Heart right ventricle (tissue), 16 donors: ENCODE data around the gene LDB2. TPM values are rescaled to one million over a fixed set of nuclear protein-coding genes. Genes with fewer than 3 reads are reported as not detected.

ENCODE experiments used
- ATAC-seq, 8 donors: fragments of 200-7000 bp; cut with Tn5 transposase; one replicate each; pipeline ENCODE4 v1.9.1; 2020; ENCODE audit warnings: mild to moderate bottlenecking in 8 of 8, moderate library complexity in 8 of 8, moderate number of reproducible peaks in 1 of 8
- DNase-seq, 2 donors: peaks; one replicate each; pipeline ENCODE4 v3.0.0-alpha.2; 2020
- H3K27ac ChIP-seq, 10 donors: fragments of 200-600 bp; sonication (generic) in 2 of 10; one replicate each; pipeline versions ENCODE4 v1.5.0 to v1.8.0; 2020 to 2022; ENCODE audit warnings: mild to moderate bottlenecking in 3 of 10
- H3K27me3 ChIP-seq, 7 donors: fragments of 200-600 bp; one replicate each; pipeline ENCODE4 v1.8.0; 2021 to 2022; ENCODE audit warnings: mild to moderate bottlenecking in 2 of 7
- H3K36me3 ChIP-seq, 9 donors: fragments of 200-600 bp; sonication (generic) in 1 of 9; one replicate each; pipeline versions ENCODE4 v1.5.0 to v1.8.0; 2020 to 2022; ENCODE audit warnings: mild to moderate bottlenecking in 2 of 9
- H3K4me1 ChIP-seq, 9 donors: fragments of 200-600 bp; sonication (generic) in 1 of 9; one replicate each; pipeline versions ENCODE4 v1.5.0 to v1.8.0; 2020 to 2022; ENCODE audit warnings: mild to moderate bottlenecking in 4 of 9
- H3K4me3 ChIP-seq, 10 donors: fragments of 200-600 bp; sonication (generic) in 2 of 10; one replicate each; pipeline versions ENCODE4 v1.5.0 to v1.8.0; 2020 to 2022; ENCODE audit warnings: mild to moderate bottlenecking in 7 of 10, moderate library complexity in 2 of 10
- H3K9me3 ChIP-seq, 11 donors: fragments of 200-600 bp in 10 of 11; sonication (generic) in 2 of 11; one replicate each; pipeline versions ENCODE4 v1.5.0 to v1.8.0; 2013 to 2022; ENCODE audit warnings: mild to moderate bottlenecking in 2 of 11, control low read depth in 1 of 11, moderate library complexity in 1 of 11
- CTCF ChIP-seq, 9 donors: fragments of 200-600 bp; sonication (generic) in 2 of 9; IDR thresholded peaks; one replicate each; pipeline versions ENCODE4 v1.5.0 to v1.8.0; 2021 to 2022; ENCODE audit warnings: antibody characterized with exemption in 9 of 9, mild to moderate bottlenecking in 5 of 9, moderate library complexity in 1 of 9
- WGBS, 2 donors: extraction: QIAGEN DNeasy Blood & Tissue Kit; methylation state at CpG; one replicate each; pipeline ENCODE4 v1.1.7; 2013; ENCODE audit warnings: inconsistent platforms in 1 of 2; 5-methylcytosine and 5-hydroxymethylcytosine counted together
- intact Hi-C, 10 donors: fragments of 100-400 bp; cut with DNase I; formaldehyde crosslinking; loops; one replicate each; pipeline versions ENCODE4 v1.11.1 to v1.14.2; 2022
- polyA plus RNA-seq, 2 donors: library from polyadenylated mRNA; stranded (reverse); fragments of 200-250 nt; gene quantifications; one replicate each; pipeline ENCODE4 v1.2.3, GENCODE V29; 2013
- total RNA-seq, 10 donors: library from RNA; stranded (reverse); fragmentation: NEBNext Ultra II Directional in 3 of 10; extraction: Animal tissue kit (Norgen Biotek cat#: 25700) in 3 of 10; gene quantifications; one replicate each; pipeline versions ENCODE4 v1.2.1 to v1.2.4, GENCODE V29; 2021 to 2023
- donor health status: Arrhythmogenic right ventricular cardiomyopathy.
- donor health status: ischemic (EF 13 %, LVEDD 7.1; RV severe dilation, severe dysfunction).
- donor health status: healthy with polysubstance abuse.
- donor health status: DM: no; HTN: yes; CAD: no.
- donor health status: DM: no; HTN: no; CAD: no.
- donor health status: ischemic (EF 25% LVEDD 6.9; RV normal size, moderate dysfunction).
- donor health status: ischemic (EF 25% LVEDD 5.7; RV mildly dilated, moderate dysfunction).
- donor health status: healthy.
- donor health status: DM: yes; HTN: yes; CAD: no.
- donor health status: Ischemic cardiomyopathy.
- donor health status: ischemic (EF 35%, LVEDD 5.7; RV mildly dilated, moderate dysfunction).
- donor health status: nonischemic (EF 11% LVEDD 7.7; RV severe dilation, severe dysfunction).
- donor health status: DM: yes; HTN: yes; CAD: no.
- donor health status: PGD.
- donor health status: ischemic (EF 29% LVEDD 5.4; RV normal size, mild dysfunction).
- donor health status: nonischemic (EF 23%, LVEDD 6.1; RV moderate dilation, normal function).

Gene LDB2
- total and polyA plus RNA-seq, 12 donors = 14.5 to 43.3 (median 23.5) TPM

- intact Hi-C loops = loop anchor here in 1 of 10 donors (2.0 kb wide), 1 partner anchor 29 kb away; no protein-coding TSS in a partner anchor
- peak in 7 of 8 donors; percentile 23 to 75 (median 65) for ATAC-seq
- peak overlapping the region; percentile 46 to 87 (median 69) for H3K27ac ChIP-seq
These were observed 32.6 kb downstream of the LDB2 start for GRCh38 chr4:16865897-16866283.

GRCh38 chr4:16865209-16865896, 33.1 kb downstream of the LDB2 start:
- ATAC-seq = peak in 3 of 8 donors; percentile 4 to 31 (median 30)
- no peak overlapping the region for H3K4me3 ChIP-seq
- DNase-seq = no peak
- H3K27me3 ChIP-seq = no peaks in the 10 kb centered on the region
- no peaks in the 10 kb centered on the region for H3K36me3 ChIP-seq
- intact Hi-C loops = loop anchor here in 1 of 10 donors (2.0 kb wide), 1 partner anchor 29 kb away; no protein-coding TSS in a partner anchor
- peak in 1 of 9 donors; percentile 13 for TF ChIP-seq CTCF (IDR thresholded peaks at IDR 0.05)
- peaks cover 0 to 72% (median 23%) of the 10 kb centered on the region in 9 donors for H3K4me1 ChIP-seq
- no peaks in the 10 kb centered on the region for H3K9me3 ChIP-seq
- WGBS, 2 donors = 63 to 72% methylated on average over 7 of the region's 7 CpGs
- H3K27ac ChIP-seq = peak overlapping the region; percentile 46 to 87 (median 69)

More at GRCh38 chr4:16865897-16866283, 32.6 kb downstream of the LDB2 start:
- no peak for TF ChIP-seq CTCF (IDR thresholded peaks at IDR 0.05)
- Histone ChIP-seq H3K9me3 (no peaks in the 10 kb centered on the region), H3K4me3 (no peak overlapping the region), H3K4me1 (peaks cover 0 to 69% (median 22%) of the 10 kb centered on the region in 9 donors), H3K27me3 (no peaks in the 10 kb centered on the region), H3K36me3 (no peaks in the 10 kb centered on the region)
- DNase-seq = no peak
- WGBS, 2 donors = 54 to 60% methylated on average over 4 of the region's 4 CpGs

GRCh38 chr4:16864199-16864598, 34.2 kb downstream of the LDB2 start:
- H3K27ac ChIP-seq = peak overlapping the region in 9 of 10 donors; percentile 46 to 87 (median 71)
- no peak for TF ChIP-seq CTCF (IDR thresholded peaks at IDR 0.05)
- H3K4me3 ChIP-seq = no peak overlapping the region
- no peaks in the 10 kb centered on the region for H3K27me3 ChIP-seq
- DNase-seq (no peak), ATAC-seq (no peak)
- peaks cover 0 to 78% (median 23%) of the 10 kb centered on the region in 9 donors for H3K4me1 ChIP-seq
- intact Hi-C loops = loop anchor here in 1 of 10 donors (2.0 kb wide), 1 partner anchor 31 kb away; no protein-coding TSS in a partner anchor
- 75 to 84% methylated on average over 2 of the region's 2 CpGs for WGBS, 2 donors
- H3K9me3 ChIP-seq = no peaks in the 10 kb centered on the region
- no peaks in the 10 kb centered on the region for H3K36me3 ChIP-seq

- Histone ChIP-seq H3K4me1 (peaks cover 0 to 88% (median 24%) of the 10 kb centered on the region in 9 donors), H3K9me3 (no peaks in the 10 kb centered on the region), H3K36me3 (no peaks in the 10 kb centered on the region), H3K27me3 (no peaks in the 10 kb centered on the region), H3K4me3 (no peak overlapping the region), H3K27ac (peak overlapping the region; percentile 13 to 87 (median 62))
- intact Hi-C loops = no loop called here
- 56 to 58% methylated on average over 11 of the region's 11 CpGs for WGBS, 2 donors
- no peak for DNase-seq
- ATAC-seq = peak in 4 of 8 donors; percentile 12 to 51 (median 26)
- TF ChIP-seq CTCF (IDR thresholded peaks at IDR 0.05) = no peak
These were observed 35.7 kb downstream of the LDB2 start for GRCh38 chr4:16862697-16863096.
